Measurements from ENCODE around the gene ARHGEF26.

ARHGEF26 gene

DNA sequence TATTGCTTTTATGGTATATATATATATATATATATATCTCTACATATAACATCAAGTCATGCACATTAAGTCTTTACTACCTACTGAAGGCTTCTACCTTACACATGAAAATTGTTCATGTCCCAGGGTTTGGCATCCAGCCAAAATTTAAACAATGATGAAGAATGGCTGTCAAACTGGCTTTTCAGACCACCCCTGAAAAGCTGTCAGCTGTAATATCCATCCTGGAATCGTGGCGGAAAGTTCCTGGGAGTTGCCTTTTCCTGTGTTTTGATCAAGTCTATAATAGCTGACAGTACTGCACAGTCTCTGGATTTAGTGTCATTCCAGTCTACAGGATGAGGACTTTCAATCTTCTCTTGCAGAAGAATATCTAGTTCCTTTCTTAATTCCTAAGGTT lies 154.8 kb downstream of the ARHGEF26 start:
- DNase-seq (ENCODE audit: extremely low read depth, insufficient read length) = no peak
- TF ChIP-seq, protein P1, sequence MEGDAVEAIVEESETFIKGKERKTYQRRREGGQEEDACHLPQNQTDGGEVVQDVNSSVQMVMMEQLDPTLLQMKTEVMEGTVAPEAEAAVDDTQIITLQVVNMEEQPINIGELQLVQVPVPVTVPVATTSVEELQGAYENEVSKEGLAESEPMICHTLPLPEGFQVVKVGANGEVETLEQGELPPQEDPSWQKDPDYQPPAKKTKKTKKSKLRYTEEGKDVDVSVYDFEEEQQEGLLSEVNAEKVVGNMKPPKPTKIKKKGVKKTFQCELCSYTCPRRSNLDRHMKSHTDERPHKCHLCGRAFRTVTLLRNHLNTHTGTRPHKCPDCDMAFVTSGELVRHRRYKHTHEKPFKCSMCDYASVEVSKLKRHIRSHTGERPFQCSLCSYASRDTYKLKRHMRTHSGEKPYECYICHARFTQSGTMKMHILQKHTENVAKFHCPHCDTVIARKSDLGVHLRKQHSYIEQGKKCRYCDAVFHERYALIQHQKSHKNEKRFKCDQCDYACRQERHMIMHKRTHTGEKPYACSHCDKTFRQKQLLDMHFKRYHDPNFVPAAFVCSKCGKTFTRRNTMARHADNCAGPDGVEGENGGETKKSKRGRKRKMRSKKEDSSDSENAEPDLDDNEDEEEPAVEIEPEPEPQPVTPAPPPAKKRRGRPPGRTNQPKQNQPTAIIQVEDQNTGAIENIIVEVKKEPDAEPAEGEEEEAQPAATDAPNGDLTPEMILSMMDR (IDR thresholded peaks at IDR 0.05; ENCODE audit: insufficient read depth, low read length, poor library complexity, severe bottlenecking) = no peak
- H3K36me3 ChIP-seq (ENCODE audit: control insufficient read depth, insufficient read depth, low read length) = peaks cover 6% of the 10 kb centered on the region

DNA sequence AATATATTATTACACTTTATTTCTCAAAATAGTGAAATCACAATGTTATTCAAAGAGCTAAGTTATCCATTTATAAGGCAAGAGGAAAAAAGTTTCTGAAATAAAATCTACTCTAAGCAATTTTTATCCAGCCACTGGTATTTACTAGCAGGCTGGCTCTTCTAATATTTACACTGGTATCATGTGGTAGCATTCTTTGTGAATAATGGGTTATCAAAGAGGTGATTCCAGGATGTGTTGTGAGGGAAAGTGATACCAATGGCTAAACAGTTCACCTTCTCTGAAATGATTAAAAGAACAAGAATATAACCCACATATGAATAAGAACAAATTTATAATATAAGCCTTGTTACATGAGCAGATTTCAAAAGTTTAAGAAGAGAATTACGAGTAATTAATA lies 159.0 kb downstream of the ARHGEF26 start:
- no peak for DNase-seq (ENCODE audit: extremely low read depth, insufficient read length)
- Histone ChIP-seq H3K36me3 (ENCODE audit: control insufficient read depth, insufficient read depth, low read length) (peaks cover 3% of the 10 kb centered on the region), H3K27me3 (replicated peaks; ENCODE audit: control insufficient read depth, insufficient read depth, low read length) (no peaks in the 10 kb centered on the region), H3K4me3 (replicated peaks; ENCODE audit: low read depth, low read length) (no peak overlapping the region)
- TF ChIP-seq, protein P1 (IDR thresholded peaks at IDR 0.05; ENCODE audit: insufficient read depth, low read length, poor library complexity, severe bottlenecking) = no peak

More for the DNA sequence above, 154.8 kb downstream of the ARHGEF26 start:
- Histone ChIP-seq H3K27me3 (replicated peaks; ENCODE audit: control insufficient read depth, insufficient read depth, low read length) (no peaks in the 10 kb centered on the region), H3K4me3 (replicated peaks; ENCODE audit: low read depth, low read length) (no peak overlapping the region)

DNA sequence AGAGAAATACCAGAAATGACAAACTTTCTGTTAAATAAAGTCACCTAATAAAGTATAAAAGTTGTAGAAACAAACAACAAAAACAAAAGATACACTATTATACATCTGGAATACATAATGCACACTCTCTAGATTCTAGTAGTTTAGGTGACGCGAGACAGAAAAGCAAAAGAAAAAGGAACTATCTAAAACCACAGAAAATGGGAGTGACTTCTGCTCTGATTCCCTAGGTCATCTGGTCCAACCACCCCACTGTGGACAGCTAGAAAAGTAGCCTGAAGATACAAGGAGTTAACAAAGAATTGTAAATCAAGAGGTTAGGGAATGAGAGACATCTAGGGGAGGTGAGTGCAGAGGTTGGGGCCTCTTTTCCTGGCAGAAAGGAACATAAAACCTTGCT lies 164.0 kb downstream of the ARHGEF26 start:
- Histone ChIP-seq H3K36me3 (ENCODE audit: control insufficient read depth, insufficient read depth, low read length) (peaks cover 6% of the 10 kb centered on the region), H3K4me3 (replicated peaks; ENCODE audit: low read depth, low read length) (no peak overlapping the region), H3K27me3 (replicated peaks; ENCODE audit: control insufficient read depth, insufficient read depth, low read length) (no peaks in the 10 kb centered on the region)
- no peak for DNase-seq (ENCODE audit: extremely low read depth, insufficient read length)
- TF ChIP-seq, protein P1 (IDR thresholded peaks at IDR 0.05; ENCODE audit: insufficient read depth, low read length, poor library complexity, severe bottlenecking) = no peak

- peaks cover 6% of the 10 kb centered on the region for H3K36me3 ChIP-seq (ENCODE audit: control insufficient read depth, insufficient read depth, low read length)
- TF ChIP-seq, protein P1 (IDR thresholded peaks at IDR 0.05; ENCODE audit: insufficient read depth, low read length, poor library complexity, severe bottlenecking) = no peak
Observed at GRCh38 chr3:154290187-154290586, 169.0 kb downstream of the ARHGEF26 start.

GRCh38 chr3:154294016-154294415 lies 172.8 kb downstream of the ARHGEF26 start:
- TF ChIP-seq, protein P1 (IDR thresholded peaks at IDR 0.05; ENCODE audit: insufficient read depth, low read length, poor library complexity, severe bottlenecking) = no peak
- no peak for DNase-seq (ENCODE audit: extremely low read depth, insufficient read length)
- no peak overlapping the region for H3K4me3 ChIP-seq (replicated peaks; ENCODE audit: low read depth, low read length)
- peaks cover 4% of the 10 kb centered on the region for H3K36me3 ChIP-seq (ENCODE audit: control insufficient read depth, insufficient read depth, low read length)
- H3K27me3 ChIP-seq (replicated peaks; ENCODE audit: control insufficient read depth, insufficient read depth, low read length) = no peaks in the 10 kb centered on the region

More at GRCh38 chr3:154290187-154290586, 169.0 kb downstream of the ARHGEF26 start:
- H3K27me3 ChIP-seq (replicated peaks; ENCODE audit: control insufficient read depth, insufficient read depth, low read length) = no peaks in the 10 kb centered on the region
- H3K4me3 ChIP-seq (replicated peaks; ENCODE audit: low read depth, low read length) = no peak overlapping the region
- no peak for DNase-seq (ENCODE audit: extremely low read depth, insufficient read length)

DNA sequence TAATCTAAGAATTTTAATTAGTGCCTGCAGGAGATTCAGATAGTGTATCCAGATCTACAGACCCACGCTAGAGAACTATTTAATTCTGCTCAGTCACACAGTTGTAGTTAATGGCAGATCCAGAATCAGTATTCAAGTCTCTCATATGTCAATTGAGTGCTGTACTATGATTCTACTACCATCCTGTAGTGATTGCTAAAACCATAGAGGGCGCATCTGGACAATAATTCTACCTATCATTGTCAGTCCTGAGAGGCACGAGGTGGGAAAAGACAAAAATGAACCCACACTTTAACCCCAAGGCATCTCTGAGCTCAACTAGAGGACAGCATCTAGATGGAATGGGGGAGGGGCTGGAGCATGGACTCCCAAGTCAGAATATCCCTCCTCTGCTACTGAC lies 180.4 kb downstream of the ARHGEF26 start:
- no peak for DNase-seq (ENCODE audit: extremely low read depth, insufficient read length)
- TF ChIP-seq, protein P1 (IDR thresholded peaks at IDR 0.05; ENCODE audit: insufficient read depth, low read length, poor library complexity, severe bottlenecking) = no peak

More for the DNA sequence above, 180.4 kb downstream of the ARHGEF26 start:
- Histone ChIP-seq H3K4me3 (replicated peaks; ENCODE audit: low read depth, low read length) (no peak overlapping the region), H3K27me3 (replicated peaks; ENCODE audit: control insufficient read depth, insufficient read depth, low read length) (no peaks in the 10 kb centered on the region), H3K36me3 (ENCODE audit: control insufficient read depth, insufficient read depth, low read length) (peaks cover 13% of the 10 kb centered on the region)
